HCEC 1CT (cell line): Measurements from ENCODE around the gene ERVH48-1.
A peak's percentile ranks its signal among the peaks of the same experiment; 100 is the strongest.
"Not testable (repeated sequence)": the region's sequence is repeated elsewhere in the genome, so short reads cannot be mapped to it uniquely, and the experiment has no call there.

ENCODE experiments used
- DNase-seq: peaks from one replicate; pipeline ENCODE4 v3.0.0-alpha.2; 2017

The ERVH48-1 gene

DNA sequence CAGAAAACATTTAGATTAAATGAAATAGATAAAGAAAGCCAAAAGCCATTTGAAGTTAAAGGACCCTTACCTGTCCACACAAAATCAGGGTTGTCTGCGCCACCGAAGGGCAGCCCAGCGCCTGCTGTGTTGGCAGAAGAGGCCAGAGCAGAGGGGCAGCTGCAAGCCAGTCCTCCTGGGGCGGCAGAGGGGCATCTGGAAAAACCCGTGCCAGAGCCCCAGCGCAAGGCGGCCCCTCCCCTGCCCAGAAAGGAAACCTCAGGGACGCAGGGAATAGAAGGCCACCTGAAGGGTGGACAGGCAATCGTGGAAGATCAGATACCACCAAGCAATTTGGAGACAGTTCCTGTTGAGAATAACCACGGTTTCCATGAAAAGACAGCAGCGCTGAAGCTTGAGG, 21.6 kb downstream of the ERVH48-1 start:
- DNase-seq: no peak

DNA sequence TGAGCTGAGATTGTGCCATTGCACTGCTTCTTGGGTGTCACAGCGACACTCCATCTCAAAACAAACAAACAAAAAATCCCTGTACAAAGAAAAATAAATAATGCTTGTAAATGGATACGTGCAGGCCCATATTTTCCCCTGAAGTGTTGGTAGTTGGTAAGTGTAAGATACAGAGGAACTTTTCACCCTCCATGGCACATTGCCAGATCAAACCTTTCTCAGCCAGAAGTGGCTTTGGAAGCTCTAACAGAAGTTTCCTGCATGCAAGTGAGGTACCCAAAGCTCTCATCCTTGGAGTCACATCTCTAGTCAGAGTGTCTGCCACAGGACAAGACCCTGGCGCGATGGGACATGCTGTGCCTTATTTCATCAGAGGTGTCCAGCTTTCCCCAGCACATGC, 25.0 kb downstream of the ERVH48-1 start:
- DNase-seq: no peak

DNA sequence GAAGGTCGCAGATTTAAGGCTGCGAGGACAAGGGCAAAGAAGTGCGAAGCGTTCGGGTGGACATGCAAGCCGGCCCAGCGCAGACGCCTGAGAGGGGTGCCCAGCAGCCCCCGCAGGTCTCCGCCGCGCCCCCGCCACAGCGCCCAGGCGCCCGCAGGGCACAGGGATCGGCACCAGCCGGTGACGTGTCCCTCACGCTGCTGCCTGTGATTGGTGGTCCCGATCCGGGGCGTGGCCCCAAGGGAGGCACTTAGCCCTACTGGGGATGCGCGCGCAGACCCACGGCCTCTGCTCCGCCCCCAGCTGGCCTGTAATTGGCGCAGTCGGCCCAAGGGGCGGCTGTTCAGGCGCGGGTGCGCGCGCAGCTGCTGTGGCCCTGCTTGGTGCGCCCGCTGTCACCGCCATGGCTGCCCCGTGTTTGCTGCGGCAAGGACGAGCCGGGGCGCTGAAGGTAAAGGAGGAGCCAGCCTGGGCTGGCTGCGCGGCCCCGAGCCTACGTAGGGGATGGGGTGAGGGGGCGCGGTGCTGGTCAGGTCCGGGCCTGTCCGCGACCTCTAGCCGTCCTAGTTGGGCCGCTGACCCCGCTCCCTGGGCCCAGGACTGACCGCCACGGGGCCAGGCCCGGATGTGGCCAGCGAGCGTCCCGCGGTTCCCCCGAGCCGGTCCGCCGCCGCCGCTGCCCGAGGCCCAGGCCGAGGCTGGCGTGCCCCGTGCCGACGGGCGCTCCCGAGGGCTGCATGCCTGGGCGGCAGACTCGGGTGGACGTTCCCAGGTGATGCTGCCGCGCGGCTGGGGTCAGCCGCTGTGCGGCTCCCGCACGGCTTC, 32.3 kb downstream of the ERVH48-1 start, which contains the start of gene NDUFV3:
Gene NDUFV3, plus strand, starts transcription at position 379 of the 825 bp plus-strand sequence. Its CDS starts 25 bp downstream, at position 404.
- peak; percentile 96 for DNase-seq

DNA sequence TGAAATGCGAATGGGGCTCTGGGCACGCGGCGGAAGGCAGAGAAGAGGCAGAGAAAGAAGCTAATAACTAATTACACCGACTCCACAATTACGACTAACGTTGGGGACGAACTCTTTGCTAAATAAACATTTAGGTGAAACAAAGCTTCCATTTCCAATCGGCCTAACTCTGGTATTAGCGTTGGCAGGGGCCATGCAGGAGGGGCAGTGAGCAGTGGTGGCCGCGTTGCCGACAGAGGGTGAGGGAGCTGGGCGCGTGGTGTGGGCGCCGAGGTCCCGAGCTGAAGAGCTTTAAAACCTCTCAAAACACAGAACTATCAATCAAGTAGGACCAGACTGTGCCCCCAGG, 32.9 kb downstream of the ERVH48-1 start:
- DNase-seq: no peak

DNA sequence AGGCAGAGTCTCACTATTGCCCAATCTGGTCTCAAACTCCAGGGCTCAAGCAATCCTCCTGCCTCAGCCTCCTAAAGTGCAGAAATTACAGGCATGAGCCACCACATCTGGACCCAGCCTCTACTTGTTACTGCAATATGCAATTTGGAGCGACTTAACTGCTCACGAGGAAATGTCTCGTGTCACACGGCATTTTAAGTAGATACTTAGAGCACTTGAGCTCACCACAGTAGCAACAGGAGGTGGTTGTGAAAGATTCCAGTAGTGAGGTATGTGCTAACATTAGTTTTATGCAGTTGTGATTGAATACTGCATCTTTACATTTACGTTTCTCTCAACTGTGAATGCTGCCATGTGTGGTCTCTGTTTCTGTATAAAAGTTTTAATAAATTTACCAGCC, 38.1 kb downstream of the ERVH48-1 start:
- DNase-seq: no peak

DNA sequence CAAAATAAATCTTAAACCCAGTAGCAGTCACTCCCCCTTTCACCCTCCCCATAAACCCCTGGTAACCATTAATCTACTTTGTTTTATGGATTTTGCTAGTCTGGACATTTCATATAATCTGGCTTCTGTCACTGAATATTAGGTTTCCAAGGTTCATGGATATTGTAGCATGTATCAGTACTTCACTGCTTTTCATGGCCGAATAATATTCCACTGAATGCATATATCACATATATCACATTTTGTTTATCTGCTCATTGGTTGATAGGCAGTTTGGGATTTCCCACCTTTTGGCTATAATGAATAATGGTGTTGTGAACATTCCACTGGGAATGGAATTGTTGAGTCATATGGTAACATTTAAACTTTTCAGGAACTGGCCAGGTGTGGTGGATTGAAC, 41.5 kb downstream of the ERVH48-1 start:
- DNase-seq: no peak

DNA sequence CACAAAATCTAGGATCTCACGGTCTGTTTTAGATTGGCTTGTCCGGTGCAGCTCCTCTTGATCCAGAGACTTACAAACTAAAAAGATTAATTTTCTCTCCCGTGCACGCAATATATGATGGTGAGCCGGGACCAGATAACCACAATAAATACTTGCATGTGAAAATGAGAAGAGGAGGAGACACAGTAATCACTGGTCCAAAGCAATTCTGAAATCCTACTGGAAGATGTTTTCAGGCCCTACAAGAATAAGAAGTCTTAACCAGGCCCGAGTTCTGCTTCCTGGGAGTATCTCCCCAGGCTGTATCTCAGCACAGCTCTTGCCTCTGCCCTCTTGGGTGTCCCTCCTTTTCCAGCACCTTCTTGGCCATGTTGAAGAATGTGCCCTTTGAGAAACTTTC, 45.1 kb downstream of the ERVH48-1 start:
- DNase-seq: no peak

DNA sequence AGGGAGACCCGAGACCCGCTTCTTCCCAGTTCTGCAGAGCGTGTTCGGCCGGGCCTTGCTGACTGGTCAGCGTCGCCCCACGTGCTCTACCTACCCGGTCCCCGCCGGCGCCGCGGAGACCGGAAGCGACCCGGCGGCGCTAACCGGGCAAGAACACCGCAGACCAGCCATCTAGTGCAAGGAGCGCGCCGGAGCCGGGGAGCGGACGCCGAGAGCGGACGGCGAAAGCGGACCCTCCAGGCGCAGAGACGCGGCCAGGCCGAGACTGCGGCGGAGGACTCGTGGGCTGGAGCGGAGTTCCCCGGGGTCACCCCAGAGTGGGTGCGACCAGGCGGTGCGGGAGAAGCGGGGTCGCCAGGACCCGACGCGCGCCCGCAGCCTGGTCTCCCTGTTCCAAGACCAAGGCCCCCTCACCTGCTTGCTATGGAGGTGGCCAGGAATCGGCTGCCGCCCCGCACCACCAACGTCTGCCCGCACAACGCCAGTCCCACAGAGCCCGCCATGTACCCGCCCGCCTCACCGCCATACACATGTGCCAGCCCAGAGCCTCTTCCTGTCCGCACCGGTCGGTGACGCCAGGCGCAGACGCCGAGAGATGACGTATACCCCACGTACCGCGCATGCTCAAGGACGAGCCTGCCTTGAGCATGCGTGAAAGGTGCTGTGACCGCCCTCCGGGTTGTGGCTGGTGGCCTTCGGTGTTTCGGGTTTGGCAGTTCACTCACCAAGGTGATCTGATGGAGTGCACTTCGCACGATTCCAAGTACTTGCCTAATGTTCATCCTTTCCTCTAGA, 46.2 kb downstream of the ERVH48-1 start, which contains the start of gene WDR4:
Gene WDR4, minus strand, starts transcription at position 547 of the 795 bp plus-strand sequence. Its CDS starts 44 bp downstream, at position 503.
- DNase-seq: peak; percentile 94

DNA sequence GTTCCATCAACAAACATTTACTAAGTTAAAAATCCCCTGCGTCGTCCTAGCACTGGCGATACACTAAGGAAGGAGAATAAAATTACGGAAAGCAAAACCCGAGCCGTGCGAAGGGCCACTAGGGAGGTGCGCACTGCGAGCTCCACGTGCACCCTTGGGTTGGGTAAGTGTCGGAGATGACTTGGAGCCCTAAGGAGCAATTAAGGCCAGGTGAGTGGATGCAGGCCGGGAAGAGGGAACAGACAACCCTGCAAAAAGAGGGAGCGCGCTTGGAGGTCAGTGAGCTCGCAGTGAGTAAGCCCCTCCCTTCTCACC, 46.8 kb downstream of the ERVH48-1 start:
- DNase-seq: no peak

DNA sequence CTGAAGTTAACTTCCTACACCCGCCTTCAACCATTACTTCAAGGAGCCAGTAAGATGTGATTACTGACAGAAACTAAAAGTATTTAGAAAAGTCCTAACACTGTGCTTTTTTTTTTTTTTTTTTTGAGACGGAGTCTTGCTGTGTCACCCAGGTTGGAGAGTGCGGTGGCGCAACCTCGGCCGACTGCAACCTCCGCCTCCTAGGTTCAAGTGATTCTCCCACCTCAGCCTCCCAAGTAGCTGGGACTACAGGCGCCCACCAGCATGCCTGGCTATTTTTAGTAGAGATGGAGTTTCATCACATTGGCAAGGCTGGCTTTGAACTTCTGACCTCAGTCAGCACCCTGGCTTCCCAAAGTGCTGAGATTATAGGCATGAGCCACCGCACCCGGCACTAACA, 49.6 kb downstream of the ERVH48-1 start:
- not testable (repeated sequence) for DNase-seq

DNA sequence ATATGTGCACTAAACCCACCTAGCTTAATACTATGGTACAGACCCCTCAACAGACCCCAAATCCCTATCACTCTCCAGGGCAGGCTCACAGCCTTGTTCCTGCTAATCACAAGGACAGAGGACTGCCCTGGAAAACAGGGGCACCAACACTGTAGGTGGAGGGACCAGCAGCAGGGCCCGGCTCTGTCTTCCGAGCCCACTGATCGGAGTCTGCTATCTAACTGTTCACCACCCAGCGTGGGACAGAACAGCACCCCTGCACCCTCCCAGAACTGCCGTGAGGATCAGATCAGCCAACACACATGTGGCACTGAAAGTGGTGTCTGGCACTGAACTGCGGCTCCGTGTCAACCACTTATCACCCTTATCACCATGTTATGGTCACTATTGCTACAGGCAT, 52.3 kb downstream of the ERVH48-1 start:
- DNase-seq: no peak

DNA sequence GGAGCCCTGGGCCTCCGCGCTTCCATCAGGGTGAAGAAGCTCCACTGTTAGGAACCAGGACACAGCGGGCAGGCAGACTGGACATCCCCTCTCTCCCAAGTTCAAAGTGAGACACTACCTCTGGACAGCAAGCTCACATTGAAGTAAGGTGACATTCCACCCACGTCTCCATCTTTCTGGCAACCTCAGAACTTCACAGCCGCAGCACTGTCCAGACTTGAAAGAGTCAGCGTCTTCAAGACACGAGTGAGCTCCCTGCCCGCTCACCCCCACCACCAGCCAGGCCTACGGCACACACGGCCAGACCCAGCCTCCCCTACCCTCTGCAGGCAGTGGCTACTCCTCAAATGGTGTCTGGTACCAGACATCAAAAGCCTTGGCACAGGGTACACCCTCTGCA, 57.2 kb downstream of the ERVH48-1 start:
- no peak for DNase-seq
